Activated CD4-positive, alpha-beta T cell treated with anti-CD3 and anti-CD28 coated beads, Interleukin-2, amount 50 U/mL, for 16 hours (primary cell): ENCODE measurements around the gene KIAA1328.
A peak's percentile ranks its signal among the peaks of the same experiment; 100 is the strongest.
"Not testable (repeated sequence)": the region's sequence is repeated elsewhere in the genome, so short reads cannot be mapped to it uniquely, and the experiment has no call there.

Experiments
- DNase-seq: peaks from one replicate; pipeline ENCODE4 v3.0.0-alpha.2; 2020

Gene KIAA1328

GRCh38 chr18:37161491-37161890 is 332.6 kb downstream of the KIAA1328 start:
- peak; percentile 0 for DNase-seq

DNA sequence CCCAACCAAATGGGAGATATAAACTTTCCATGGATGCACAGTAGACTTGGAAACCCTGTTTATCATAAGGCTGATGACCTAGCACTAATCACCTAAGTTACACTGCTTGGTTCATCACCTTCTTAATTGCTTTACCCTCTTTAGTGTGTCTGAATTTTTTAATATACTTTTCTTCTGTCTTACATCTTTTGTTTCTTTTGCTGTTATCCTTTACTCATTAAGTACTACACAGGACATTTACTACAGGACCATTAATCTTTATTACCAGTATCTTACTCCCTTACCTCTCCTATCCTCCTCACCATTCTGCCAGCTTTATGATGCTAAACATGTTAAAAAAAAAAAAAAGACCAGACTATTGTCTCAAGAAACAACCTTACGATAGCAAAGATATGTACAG is 333.6 kb downstream of the KIAA1328 start:
- DNase-seq, result no peak

DNA sequence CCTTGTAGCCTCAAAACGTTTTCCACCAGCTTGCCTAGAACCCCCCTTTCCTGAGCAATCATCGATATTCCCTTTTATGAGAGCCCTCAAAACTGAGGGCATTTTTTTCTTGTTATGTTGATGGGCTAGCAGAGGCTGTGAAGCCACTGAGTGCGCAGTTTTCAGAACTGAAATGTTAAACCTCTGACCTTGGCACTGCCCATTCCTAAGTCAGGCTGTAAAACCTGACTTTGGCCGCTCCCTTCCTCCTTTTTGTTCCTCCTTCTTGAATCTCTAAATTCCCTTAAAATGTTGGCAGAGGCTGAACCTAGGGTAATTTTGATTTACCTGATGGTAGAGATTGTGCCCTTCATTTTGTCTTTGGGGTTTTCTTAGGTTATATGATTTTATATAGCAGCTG is 334.2 kb downstream of the KIAA1328 start:
- no peak for DNase-seq

DNA sequence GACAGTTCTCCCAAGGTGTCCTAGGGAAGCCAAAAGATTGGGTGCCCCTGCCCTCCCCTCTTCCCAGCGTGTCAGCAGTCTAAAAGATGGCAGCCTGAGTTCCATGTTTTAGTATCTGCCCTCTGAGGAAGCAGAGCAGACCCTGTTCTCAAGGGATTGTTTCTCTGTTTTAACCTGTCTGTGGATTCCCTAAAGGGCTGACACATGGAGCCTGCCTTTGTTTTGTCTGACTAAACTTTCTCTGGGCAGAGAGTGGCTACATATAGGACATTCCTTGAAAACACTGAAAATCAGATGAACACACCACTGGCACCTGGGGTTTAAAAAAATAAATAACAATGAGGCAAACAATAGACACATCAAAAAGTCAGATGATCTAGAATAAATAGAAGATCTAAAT is 337.6 kb downstream of the KIAA1328 start:
- DNase-seq, result no peak

- DNase-seq, result not testable (repeated sequence)
Measured at GRCh38 chr18:37166966-37167365, 338.0 kb downstream of the KIAA1328 start.

- DNase-seq, result no peak
Measured at GRCh38 chr18:37170984-37171383, 342.1 kb downstream of the KIAA1328 start.

- DNase-seq, result no peak
Measured at GRCh38 chr18:37173384-37173783, 344.5 kb downstream of the KIAA1328 start.

DNA sequence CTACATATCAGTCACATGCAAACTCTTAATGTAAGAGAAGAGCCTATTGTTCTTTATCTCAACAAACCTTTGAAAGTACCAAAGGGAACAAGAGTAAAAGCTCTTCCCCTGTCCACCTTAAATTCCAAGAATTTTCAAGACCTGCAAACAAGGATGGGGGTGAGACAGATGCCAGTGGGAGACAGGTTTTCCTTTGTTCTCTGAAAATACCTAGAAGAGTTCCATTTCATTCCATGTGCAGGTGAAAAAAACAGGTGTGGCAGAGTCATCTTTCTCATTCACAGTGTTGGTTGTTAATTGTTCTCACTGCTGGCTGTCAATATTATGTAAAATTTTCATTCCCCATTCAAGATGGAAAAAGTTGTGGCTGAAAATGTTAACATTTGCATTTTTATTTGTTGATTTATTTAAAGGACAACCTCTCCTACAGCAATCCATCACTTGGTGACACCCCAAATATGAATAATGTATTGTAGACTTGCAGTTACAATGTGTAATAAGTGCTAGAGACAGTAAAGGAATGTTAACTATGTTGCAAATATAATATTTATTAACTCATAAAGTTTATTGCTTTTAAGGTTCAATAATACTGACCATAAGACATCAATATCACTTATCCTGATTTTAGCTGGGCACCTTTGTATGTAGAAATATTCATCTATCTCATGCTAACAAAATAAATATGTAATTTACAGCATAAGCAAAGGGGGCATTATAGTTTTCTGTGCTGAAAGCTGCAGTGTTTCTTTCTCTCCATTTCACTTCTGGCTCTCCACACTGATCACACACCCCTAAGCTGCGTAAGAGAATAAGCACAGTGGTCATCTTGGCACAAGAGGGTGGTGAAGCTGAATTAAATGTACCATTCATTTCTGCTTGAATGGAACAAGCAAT is 347.0 kb downstream of the KIAA1328 start:
- DNase-seq, result no peak

DNA sequence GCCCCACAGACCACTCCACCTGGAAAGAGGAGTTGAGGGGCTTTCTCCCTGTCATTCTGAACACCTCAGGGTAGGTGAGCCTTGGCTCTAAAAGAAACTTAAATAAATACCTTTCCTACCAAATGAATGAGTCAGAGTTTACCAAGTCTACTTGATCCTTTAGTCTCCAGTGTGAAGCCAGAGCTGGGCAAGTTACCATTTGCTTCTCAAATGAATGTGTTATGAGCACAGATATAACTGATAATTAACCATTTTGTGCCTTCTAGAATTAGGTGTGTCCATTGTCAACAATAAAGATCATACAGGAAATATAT is 347.7 kb downstream of the KIAA1328 start:
- DNase-seq, result no peak

DNA sequence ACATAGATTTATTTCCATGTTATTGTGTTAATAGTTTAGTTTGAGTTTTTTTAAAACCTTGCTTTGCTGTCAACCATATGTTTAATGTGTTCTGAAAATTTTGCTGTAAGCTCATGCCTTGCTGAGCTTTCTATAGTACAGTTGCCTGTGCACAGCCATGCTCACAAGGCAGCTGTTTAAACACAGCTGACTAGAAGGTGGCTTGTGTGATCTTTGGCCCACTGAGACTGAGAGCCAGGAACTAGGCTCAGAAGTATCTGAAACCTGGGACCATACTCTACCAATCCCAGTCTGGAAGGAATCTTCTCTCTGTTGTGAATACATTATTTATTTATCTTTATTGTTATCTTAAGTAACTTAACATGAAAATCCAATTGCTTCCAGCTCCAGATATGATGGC is 350.5 kb downstream of the KIAA1328 start:
- no peak for DNase-seq

- no peak for DNase-seq
Measured at GRCh38 chr18:37180086-37180485, 351.2 kb downstream of the KIAA1328 start.

DNA sequence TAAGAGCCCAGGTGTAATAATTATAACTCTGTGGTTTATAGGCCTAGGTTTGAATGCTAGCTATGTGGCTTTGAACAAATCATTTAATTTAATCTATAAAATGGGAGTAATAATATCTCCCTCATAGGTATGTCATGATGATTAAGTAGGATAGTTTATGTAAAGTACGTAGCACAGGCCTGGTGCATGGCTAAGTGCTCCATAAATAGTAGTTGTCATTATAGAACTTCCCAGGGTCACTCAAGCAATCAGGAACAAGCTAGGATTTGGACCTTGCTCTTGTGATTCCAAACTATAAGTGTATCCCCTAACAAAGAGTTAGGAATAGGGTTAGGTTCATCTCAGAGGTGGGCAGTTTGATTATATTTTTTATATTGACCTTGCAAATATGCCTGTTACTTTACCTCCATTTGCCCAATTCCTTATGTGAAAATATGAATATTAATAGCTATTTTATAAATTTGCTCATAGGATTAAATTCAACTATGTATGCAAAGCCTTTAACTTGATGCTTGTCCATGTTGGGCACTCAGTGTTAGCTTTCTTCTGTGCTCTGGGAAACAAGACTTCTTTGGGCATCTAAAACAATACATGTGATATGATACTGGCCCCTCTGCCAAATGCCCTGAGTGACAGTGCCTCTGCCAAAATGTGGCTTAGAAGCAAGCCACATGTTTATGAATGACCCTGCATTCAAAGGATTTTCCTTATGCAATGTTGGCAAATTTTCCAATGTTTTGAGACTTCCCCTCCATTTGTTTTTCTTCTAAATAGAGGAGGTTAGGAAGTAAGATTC is 353.6 kb downstream of the KIAA1328 start:
- DNase-seq, result no peak

DNA sequence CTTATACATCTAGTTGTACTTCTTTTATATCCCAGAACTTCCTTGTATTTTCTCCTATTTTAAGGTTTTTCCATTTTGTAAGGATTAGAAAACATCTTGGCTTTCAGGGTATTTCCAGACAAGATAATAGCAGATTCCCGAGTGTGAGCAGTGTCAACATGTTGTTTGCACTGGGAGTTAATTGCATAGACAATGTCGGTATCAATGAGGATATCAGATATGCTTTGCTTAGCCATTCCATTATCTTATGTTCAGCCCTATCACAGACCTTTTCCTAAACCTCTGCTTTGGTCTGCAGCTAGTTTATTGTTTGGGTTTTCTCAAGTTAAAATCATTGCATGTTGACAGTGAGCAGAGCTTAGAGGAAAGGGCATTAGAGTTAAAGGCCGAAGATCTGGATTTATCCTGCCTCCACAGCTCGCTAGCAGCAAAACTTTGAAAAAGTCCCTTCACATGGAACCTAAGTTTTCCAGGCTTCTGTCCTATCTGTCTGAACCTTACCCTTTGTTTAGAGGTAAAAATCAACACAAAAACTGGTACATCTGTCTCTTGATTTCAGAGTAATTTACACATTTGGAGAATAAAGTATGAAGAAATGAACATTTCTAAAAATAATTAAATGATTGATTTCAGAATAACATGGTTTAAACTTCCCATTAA is 355.4 kb downstream of the KIAA1328 start:
- DNase-seq, result no peak

DNA sequence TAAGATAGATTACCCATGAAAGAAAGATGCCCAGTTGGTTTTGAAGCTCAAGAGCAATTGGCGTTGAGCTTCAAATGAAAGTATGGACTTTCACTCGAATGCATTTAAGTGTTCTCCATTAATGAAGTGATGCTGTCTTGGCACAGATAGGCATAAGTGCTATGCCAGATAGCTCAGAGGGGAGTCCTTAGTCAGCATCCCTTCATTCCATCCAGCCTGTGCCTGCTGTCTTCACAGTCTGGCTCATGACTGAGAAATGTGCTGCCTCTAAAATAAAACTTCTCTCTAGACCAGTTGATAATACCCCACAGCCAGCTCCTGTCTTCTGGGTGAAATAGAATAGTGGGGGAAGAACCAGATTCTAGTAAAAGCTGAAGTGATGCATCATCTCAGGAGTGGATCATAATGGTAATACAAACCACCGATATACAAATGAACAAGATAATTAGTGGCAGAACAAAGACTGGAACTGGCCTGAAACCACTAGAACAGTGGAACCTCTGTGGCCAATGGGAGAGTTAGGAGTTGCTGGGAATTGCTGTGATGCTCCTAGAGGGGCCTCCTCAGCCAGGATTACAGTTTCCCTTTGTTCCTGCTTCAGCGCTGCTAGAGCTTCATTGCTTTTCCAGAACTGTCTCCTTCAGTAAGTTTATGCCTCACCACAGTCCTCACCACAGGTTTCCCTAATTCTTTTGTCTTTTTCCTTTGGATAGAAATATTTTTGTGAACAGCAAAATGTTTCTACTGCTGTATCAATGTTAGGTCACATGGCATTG is 359.3 kb downstream of the KIAA1328 start:
- DNase-seq, result no peak

- no peak for DNase-seq
Measured at GRCh38 chr18:37199741-37200140, 370.8 kb downstream of the KIAA1328 start.

- DNase-seq, result no peak
Measured at GRCh38 chr18:37207343-37207742, 378.4 kb downstream of the KIAA1328 start.

DNA sequence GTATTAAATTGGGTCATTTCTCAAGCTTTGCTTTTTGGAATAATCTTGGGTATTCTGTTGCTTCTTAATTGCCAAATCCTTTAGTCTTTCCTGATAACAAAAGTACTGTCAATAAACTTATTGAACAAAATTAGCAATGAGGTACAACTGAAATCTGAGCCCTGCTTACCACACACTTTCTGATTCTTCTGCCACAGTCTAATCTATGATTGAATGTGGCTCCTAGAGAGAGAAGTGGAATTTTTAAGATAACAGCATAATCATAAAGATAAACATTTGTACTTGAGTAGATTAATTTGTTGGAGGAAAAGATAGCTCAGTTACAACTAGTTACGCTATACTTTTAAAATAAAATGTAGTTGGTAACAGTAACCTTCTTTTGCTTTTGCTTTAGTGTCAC is 381.9 kb downstream of the KIAA1328 start:
- no peak for DNase-seq

GRCh38 chr18:37218022-37218590 is 389.2 kb downstream of the KIAA1328 start:
- DNase-seq, result no peak

- DNase-seq, result no peak
Measured at GRCh38 chr18:37219257-37219656, 390.3 kb downstream of the KIAA1328 start.

GRCh38 chr18:37222354-37222998 is 393.5 kb downstream of the KIAA1328 start:
- no peak for DNase-seq

GRCh38 chr18:37222999-37223378 is 394.1 kb downstream of the KIAA1328 start:
- no peak for DNase-seq

DNA sequence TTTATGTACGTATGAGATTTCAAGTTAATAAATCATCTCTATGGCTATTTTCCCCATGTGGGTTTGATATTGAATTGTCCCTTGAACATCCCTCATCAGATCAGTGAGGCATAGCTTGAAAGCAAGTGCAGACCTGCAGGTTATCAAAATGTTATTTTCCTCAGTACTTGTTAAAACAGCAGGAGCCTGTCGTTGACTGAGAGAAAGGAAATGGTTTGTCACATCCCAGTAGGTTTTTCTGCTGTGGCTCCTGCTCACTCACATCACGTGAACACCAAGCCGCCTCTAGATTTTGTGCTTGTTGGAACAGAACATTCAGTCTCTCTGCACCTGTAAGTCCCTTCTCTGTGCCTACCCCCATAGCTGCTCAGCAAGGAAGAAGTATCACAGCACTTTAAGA is 396.4 kb downstream of the KIAA1328 start:
- DNase-seq, result no peak
